Endometrial microvascular endothelial cells (primary cell): ENCODE results near the gene UCHL5. TPM values are rescaled to one million over a fixed set of nuclear protein-coding genes. Genes with fewer than 3 reads are reported as not detected.

ENCODE experiments used
- in situ Hi-C: cut with HindIII; loops from 2 replicates; pipeline ENCODE4 v1.10.0; 2017; ENCODE audit warnings: low sequenced_read_pairs, low pct_unique_long_range_greater_than_20kb; ENCODE audit errors: inconsistent ontology term
- total RNA-seq: library from RNA; depleted of rRNA; stranded (reverse); fragments of >200 nt; gene quantifications from one replicate; pipeline ENCODE4 v1.2.3, GENCODE V29; 2015; ENCODE audit errors: inconsistent ontology term

Gene UCHL5, protein sequence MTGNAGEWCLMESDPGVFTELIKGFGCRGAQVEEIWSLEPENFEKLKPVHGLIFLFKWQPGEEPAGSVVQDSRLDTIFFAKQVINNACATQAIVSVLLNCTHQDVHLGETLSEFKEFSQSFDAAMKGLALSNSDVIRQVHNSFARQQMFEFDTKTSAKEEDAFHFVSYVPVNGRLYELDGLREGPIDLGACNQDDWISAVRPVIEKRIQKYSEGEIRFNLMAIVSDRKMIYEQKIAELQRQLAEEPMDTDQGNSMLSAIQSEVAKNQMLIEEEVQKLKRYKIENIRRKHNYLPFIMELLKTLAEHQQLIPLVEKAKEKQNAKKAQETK
- total RNA-seq: 43.8 TPM

DNA sequence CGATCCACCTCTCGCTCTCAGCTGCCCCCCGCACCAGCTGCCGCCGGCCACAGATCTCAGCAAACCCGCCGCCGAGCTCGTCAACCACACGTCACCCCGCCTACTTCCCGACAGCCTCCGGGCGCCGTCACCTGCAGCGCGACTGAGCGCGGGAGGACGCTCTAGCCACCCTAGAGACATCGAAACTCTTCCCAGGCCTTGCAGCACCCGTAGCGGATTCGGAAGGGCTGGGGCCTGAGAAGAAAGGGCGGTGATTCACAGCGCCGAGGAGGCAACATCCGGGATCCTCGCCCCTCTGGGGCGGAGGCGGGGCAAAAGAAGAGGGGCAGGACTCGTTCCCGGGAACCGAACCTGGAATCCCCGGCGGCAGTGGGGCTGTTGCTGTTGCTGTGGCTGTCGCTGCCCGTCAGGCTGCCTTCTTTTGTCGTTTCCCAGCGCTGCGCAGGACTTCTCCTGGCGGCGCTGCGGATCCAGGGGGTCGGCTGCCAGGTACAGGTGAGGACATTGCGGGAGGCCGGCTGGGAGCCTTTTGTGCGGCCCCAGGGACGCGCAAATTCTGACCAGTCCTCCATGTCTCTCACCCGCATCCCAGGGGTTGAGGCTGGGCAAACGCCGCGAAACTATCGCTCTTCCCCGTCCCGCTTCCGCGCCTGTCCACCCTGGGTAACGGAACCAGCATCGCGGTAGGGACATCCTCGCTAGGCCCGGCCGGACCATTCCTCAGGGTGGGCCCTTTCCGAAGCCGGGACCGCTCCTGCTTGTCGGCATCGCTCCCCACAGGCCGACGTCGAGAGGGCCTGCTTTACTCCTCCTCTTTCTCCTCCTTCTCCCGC is at the start of gene UCHL5, which contains the start of gene RO60:
UCHL5 (minus strand) TSS at position 79 of the 833 bp plus-strand sequence. CDS start 100 bp downstream, outside the sequence.
RO60 (plus strand) TSS at position 331 of the 833 bp plus-strand sequence. CDS start 9,443 bp downstream, outside the sequence.
- in situ Hi-C loops: no loop called here

DNA sequence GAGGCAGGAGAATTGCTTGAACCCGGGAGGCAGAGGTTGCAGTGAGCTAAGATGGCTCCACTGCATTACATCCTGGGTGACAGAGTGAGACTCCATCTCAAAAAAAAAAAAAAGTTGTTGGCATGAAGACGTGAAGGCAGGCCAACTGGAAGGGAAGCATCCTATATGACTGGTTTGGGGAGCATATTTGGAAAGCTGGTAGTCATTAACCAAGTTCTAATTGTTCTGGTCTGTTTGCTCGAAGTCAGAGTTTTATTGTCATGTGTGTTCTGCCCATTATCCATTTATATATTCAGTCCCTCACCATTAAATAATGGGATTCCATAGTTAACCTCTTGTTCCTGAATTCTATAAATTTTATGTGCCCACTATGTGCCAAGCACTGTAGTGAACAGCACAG is 49.3 kb upstream of the UCHL5 start:
- in situ Hi-C loops: no loop called here

DNA sequence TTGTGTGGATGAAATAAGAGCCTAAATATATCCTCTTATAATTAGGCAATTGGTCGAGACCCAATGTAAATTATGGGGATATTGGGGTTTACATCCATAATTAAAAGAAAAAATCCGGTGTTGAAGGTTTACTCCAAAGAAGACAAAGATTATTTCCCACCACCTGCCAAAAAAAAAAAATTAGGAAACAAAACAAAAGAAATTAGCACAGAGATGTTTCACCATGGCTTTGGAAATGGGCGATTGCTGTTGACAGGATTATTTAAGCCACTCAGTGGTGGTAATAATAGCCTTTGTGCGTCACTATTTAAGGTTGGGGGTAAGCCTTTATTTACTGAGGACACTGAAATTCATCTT is 46.6 kb upstream of the UCHL5 start:
- in situ Hi-C loops: no loop called here

DNA sequence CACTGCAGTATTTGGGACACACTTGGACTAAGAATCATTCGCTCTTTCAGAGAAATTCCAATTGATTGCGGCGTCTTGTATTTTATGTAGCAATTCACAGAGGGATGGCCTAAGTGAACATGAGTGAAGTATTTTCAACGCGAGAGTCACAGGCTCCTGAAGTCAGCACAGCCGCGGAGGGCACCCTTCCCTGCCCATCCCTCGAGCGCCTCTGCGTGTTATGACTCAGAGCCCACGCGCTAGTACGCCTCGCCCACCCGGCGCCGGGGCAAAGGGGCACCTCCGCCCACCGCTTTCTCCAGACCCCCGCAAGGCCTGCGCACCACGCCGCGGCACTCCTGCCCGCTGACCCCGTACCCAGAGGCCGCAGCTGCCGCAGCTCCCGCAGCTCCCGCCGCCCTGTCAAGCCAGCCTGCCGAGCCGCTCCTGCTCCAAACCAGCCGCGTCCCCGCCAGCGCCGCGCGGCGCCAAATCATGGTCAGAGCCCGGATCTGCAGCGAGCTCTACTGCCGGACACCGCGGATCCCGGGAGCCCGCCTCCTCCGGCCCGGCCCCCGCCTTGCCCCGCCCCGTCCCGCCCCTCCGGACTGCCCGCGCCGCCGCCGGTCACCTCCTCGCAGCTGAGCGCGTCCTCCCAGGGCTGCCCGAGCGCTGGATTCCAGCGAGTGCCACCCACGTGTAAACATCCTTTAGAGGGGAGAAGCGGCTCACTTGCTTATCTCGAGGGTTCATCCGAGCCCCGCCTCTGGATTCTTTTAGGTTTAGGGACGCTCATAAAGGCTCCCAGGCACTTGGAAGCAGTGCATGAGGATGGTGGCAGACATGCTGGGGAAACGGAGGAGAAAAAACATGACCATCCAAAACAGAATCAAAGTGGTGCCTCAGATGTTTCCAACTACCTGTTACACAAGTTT is 46.0 kb upstream of the UCHL5 start, which contains the start of gene GLRX2:
GLRX2 (minus strand) TSS at position 508 of the 914 bp plus-strand sequence; CDS start at position 476, 32 bp downstream.
- in situ Hi-C loops: no loop called here

DNA sequence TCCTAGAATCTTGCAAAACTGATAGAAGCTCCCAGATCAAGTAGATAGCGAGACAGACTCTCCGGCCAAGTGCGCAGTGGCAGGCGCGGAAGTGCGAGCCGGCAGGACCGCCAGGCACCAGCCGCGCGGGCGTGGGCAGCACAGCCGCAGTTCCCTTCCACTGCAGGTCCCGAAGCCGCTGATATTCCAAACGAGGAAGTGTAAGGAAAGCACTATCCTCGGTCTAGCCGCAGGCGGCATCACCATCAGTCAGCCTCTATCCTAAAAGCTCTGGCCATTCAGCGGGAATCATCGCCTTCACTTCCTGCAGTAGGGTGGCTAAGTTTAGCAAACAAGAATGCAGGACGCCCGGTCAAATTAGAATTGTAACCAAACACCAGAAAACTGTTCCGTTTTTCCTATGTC is 45.3 kb upstream of the UCHL5 start:
- in situ Hi-C loops: no loop called here

DNA sequence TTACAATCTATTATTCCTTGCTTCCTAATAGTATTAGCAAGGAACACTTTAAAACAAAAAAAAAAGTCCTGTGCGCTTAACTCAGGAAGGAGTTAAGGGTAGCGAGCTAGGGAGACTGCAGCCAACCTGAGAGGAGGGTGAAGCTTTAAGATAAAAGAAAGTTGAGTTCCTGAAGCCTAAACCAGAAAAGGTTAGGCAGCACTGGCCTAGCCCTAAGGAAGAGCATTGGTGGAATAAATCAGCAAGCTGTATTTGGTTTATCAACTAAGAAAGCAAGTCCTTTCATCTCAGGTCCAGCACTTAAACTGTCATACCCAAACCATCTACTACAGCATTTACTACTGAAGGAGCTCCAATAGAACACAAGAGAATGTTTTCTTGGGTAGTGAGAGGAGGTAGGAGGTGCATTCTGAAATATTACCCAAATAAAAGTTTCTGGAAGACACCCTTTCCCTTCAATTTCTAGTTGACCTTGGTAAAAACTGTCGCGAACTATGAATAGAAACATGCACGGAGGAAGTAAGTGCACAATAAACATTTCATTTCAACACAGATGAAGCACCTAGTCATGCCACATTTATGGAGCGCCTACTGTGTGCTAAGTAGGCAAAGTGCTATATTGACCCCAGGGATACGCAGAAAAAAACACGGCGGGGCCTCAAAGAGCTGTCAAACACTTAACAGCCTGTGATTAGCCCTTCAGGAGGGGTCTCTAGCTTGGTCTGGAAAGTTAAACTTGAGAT is 44.8 kb upstream of the UCHL5 start:
- in situ Hi-C loops: no loop called here

DNA sequence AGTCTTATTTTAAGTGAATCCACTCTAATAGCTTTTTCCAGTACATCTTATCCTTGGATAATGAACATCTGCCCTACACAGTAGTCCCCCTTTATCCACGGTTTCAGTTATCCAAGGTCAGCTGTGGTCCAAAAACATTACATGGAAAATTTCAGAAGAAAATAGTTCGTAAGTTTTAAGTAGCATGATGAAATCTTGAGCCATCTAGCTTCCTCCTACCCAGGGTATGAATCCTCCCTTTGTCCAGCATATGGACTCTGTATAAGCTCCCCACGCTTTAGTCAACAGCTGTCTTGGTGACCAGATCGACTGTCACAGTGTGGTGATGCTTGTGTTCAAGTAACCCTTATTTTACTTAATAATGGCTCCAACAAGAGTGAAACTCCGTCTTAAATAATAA is 43.5 kb upstream of the UCHL5 start:
- in situ Hi-C loops: no loop called here

DNA sequence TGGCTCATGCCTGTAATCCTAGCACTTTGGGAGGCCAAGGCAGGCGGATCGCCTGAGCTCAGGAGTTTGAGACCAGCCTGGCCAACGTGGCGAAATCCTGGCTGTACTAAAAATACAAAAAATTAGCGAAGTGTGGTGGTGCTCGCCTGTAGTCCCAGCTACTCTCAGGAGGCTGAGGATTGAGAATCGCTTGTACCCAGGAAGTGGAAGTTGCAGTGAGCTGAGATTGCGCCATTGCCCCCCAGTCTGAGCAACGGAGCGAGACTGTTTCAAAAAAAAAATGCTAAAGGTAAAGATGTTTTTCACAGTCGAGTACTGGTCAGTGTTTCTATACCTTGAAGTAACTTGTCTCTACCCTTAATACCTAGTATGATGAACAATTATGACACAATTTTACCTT is 35.0 kb upstream of the UCHL5 start:
- in situ Hi-C loops: no loop called here

DNA sequence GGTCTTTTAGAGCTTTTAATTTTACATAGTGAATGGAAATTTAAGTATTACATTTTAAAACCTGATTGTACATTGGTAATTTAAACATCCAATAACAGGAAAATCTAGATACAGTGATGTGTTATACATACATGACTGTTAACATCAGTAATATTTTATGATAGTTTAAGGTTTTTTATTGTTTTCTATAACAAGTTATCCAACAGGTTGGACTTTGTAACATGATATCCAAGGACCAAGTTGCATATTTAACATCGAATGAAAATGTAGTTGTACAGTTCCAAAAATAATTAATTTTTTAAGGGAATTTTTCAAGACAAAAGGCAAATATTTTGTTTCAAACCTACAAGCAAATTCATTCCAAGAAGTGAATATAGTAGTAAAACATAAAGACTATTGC is 31.7 kb upstream of the UCHL5 start:
- in situ Hi-C loops: no loop called here

DNA sequence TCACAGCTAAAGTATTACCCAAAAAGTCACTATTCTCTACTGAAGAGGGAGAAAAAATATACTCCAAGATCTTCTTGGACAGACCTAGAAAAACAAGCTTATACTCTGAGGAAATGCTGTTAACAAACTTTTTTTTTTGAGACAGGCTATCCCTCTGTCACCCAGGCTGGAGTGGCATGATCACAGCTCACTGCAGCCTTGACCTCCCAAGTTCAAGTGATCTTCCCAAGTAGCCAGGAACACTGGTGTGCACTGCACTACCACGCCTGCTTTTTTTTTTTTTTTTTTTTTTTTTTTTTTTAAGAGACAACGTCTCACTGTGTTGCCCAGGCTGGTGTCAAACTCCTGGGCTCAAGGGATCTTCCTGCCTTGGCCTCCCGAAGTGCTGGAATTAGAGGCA is 28.7 kb upstream of the UCHL5 start:
- in situ Hi-C loops: no loop called here

DNA sequence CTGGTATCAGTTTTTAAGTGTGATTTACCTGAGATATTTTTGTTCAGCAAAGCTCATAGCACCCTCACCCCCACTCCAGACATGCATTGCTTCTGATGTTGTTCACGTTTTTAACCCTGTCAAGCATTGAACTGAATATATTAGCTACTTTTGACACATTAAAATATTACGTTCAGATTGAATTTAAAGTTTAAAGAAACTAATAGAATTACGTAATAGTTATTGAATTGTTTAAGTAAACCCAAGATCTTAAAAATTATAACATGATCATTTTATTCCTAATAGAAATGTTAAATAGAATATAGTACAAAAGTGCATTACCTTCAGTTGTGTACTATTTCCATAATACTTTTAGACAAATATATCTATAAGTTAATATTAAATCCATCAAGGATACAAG is 27.2 kb upstream of the UCHL5 start:
- in situ Hi-C loops: no loop called here

DNA sequence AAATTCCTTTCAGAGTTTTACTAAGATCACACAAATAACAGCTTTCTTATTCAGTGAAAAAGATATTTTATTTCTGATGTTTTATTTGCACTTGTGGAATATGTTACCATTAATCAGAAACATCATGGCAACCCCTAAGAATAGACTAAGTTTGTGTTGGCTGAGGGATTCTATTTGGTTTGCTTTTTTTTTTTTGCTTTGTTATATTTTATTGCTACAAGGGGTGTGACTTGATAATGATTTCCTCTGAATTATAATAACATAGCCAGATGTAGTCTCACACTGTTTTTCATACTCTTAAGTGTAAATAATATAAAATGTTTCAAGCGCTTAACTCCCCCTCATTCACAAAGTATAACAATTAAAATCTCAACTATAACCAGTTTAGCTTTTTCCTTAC is 26.1 kb upstream of the UCHL5 start:
- in situ Hi-C loops: no loop called here

DNA sequence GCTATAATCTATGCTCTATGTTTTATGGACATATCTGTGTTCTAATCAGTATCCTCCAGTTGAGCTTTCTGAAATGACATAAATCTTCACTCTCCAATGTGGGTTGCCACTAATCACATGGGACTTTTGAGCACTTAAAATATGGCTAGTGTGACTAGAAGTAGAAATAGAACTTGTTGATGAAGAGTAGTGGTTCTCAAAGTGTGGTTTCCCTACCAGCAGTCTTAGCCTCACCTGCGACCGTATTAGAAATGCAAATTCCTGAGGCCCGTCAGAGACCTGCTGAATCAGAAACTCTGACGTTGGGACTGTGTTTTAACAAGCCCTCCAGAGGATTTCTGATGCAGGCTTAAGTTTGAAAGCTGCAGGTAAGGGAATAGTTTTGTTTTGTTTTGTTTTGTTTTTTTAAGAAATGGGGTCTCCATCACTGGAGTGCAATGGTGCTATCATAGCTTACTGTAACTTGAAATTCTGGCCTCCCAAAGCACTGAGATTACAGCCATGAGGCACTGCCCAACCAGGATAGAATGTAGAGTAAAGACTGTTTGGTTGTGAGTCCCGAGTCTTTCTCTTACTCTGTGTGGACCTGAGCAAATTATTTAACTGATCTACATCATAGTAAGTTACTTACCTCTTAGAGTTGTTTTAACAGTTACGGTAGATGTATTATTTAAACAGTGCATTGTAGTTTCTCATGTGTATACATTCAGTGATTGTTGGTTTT is 24.4 kb upstream of the UCHL5 start:
- in situ Hi-C loops: no loop called here

DNA sequence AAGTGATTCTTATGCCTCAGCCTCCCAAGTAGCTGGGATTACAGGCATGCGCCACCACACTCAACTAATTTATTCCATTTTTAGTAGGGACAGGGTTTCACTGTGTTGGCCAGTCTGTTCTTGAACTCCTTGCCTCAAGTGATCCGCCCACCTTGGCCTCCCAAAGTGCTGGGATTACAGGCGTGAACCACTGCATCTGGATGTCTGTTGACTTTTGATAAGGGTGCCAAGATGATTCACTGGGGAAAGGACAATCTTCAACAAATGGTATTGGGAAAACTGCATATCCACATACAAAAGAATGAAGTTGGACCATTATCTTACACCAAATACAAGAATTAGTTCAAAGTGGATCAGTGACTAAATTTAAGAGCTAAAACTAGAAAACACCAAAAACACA is 20.0 kb upstream of the UCHL5 start:
- in situ Hi-C loops: no loop called here

DNA sequence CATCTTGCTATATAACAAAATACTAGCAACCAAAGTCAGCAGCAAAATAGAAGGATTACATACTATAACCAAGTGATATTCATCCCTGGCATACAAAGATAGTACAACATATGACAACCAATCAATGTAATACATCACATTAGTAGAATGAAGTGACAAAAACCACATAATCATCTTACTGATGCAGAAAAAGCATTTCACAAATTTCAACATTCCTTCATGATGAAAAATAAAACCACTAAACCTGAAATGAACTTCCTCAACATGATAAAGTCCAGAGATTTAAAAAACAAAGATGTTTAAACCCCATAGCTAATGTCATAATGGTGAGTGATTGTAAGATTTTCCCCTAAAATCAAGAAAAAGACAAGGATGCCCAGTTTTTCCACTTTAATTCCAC is 18.8 kb upstream of the UCHL5 start:
- in situ Hi-C loops: no loop called here

DNA sequence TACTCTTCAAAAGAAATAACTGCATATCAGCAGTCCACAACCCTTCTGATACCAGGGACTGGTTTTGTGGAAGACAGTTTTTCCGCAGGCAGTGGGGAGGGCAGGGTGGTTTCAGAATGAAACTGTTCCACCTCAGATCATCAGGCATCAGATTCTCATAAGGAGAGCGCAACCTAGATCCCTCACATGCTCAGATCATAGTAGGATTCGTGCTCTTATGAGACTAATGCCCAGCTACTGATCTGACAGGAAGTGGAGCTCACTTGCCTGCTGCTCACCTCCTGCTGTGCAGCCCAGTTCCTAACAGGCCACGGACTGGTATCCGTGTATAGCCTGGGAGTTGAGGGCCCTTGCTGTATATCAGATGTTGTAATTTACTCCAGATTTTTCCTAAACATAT is 11.8 kb upstream of the UCHL5 start:
- in situ Hi-C loops: no loop called here

DNA sequence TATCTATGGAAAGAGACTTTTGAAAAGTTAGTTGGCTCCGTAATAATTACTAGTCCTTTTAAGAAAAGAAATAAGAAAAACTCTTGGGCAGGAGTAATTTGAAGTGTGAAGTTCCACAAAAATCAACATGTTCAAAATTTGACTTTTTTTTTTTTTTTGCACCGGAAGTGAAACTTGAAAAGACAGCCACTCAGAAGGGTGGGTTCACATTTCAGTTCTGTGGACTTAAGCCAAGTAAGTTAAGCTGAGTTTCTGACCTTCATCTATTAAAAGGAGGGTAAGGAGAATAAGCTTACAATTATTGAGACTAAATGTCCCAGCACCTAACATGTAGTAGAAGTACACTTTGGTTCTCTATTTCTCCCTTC is 11.2 kb upstream of the UCHL5 start:
- in situ Hi-C loops: no loop called here
